Activated CD8-positive, alpha-beta memory T cell treated with anti-CD3 and anti-CD28 coated beads for 4 hours (primary cell): ENCODE data around the gene WBP2NL.

Experiments
- DNase-seq, 2 donors: peaks; one replicate each; pipeline ENCODE4 v3.0.0-alpha.2; 2020; ENCODE audit warnings: low read depth in 2 of 2

WBP2NL gene

DNA sequence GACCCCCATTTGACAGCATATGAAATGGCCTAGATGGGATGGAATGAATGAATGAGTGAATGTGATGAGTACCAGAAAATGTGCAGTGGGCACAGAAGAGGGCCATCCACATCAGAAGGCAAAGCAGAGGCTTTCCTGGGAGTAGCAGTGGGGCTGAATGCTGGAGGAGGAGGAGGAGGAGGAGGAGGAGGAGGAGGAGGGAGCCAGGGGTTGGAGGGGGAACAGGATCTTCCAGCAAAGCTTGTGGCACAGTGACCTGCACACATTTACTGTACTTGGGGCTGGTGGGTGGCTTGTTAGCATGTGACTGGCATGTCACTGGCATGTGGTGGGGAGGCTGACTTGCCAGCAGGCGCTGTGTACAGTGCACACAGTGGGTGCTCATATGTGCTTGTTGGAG lies 19.9 kb upstream of the WBP2NL start:
- no peak for DNase-seq

DNA sequence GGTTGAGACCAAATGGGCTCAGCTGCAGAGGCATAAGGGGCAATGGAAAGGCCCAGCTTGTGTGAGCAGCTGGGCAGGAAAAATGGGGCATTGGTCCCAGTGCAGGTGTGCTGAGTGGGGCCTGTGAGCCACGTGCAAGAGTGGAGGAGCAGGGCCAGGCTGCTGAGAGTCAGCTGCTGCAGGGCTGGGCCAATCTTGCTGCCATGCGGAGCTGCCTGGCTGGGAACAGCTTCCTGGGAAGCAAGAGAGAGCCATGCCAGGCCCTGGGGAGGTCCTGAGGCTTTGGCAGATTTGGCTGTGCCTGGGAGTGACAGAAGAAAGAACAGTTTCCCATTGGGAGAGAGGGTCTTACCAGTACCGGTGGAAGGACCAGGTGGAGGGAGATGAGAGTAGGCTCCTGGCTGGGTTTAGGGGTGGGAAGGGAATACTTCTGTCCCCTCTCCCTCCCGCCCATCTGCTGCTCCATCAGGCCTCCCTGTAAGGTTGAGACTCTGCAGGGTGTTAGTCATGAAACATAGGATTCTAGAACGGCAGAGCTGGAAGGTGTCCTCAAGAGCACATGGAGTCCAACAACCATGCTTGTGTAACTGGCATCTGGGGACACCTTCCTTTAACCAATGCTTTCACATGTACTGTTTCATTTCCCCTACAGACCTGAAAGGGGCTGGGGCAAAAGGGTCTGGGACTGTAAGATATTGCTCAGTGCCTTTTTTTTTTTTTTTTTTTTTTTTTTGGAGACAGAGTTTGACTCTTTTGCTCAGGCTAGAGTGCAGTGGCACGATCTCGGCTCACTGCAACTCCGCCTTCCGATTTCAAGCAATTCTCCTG lies 19.0 kb upstream of the WBP2NL start:
- no peak for DNase-seq

DNA sequence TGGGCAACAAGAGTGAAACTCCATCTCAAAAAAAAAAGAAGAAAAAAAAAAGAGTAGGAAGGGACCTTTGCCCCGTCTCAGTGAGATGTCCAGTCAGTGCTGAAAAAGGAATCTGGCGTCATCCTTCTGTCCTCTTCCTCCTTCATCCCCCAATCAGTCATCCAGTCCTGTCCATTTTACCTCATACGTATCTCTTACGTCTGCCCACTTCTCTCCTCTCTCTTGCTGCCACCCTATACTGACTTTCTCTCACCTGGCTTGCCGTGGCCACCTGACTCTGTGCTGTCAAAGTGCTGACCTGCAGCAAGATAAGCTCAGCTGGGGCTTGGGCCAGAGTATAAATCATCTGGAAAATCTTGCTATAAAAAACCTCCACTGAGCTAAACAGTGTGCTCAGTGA lies 15.7 kb upstream of the WBP2NL start:
- no peak for DNase-seq

DNA sequence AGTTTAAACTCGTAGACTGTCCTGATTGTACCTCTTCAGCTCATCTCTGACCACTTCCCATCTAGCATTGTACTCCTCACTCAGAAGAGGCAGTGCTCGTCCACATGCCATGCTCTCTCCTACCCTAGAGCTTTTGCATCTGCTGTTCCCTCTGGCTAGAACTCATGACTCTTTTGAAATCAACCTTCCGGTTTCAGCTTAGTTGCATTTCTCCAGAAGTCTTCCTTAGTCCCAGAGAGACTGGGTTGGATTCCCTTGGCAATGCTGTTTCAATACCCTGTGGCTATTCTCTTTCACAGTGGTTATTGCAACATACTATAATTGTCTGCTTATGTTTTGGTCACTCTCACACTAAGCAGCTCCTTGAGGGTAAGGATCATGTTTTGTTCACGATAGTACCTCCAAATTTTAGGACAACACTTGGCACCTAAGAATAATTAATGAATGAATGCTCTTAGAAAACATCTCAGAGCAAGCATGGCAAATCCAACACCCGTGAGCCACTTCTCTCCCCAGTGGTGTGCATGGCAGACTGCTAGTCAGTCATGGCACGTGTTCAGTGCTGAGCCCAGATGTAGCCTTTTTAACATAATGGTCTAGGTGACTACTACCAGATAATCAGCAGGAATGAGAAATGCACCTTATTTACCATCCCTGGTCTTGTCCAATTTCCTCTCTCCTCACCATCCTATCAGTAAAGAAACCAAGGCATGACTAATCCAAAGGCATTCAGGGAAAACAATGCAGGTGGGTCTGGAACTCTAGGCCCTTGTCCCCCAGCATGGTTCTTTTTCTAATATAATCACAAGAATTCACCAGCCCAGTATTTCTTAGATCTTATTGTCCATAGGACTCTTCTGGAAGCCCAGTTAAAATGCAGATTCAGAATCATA lies 14.8 kb upstream of the WBP2NL start:
- no peak for DNase-seq

DNA sequence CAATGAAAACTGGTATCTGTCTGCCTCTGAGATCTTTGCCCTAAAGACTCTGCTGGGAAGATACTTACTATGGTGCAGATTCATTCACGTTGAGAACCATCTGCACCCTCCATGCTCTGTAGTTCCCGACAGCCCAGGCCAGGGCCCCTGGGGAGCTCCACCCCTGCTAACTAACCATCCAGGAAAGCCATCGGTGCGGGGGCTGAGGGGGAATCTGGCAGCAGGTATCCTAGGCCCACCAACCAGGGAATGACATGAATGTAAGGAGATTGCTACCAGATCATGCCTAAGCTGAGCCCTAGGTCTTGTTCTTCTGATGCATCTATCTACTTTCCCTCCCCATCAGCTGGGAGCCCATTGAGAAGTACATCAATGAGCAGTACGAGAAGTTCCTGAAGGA lies 11.3 kb upstream of the WBP2NL start:
- no peak for DNase-seq

DNA sequence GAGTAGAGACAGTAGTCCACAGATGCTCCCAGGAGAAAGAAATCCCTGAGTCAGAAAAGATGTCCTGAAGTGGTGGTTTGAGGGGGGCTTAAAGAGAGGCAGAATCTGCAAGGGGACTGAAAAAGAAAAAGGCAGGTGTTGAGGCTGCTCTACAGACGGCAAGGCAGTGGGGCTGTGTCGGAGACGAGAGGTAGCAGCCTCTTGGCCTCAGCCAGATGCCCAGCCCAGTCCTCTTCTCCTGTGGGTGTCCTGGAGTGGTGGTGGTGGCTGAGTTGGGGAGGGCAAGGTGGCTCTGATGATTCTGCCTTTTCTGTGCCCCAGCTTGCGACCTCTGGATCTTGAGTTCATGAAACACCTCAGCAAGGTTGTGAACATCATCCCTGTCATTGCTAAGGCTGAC lies 9.3 kb upstream of the WBP2NL start:
- no peak for DNase-seq

DNA sequence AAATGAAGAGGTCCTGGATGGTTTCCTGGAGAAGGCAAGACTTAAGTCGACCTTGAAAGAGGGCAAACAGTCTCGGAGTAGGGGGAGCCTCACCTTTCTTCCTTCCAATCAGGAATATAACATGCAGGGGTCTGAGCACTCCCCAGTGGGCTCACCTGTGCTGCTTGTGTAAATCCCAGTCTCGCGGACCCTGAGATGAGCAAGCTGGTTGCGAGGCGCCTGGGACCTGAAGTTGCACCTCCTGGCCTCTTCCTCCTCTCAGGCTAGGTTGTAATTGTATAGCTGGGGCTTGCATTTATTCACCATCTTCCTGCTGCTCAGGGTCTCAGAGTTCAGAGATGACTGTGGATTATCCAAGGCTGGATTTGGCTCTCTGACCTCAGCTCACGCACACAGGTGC lies 7.5 kb upstream of the WBP2NL start:
- no peak for DNase-seq

DNA sequence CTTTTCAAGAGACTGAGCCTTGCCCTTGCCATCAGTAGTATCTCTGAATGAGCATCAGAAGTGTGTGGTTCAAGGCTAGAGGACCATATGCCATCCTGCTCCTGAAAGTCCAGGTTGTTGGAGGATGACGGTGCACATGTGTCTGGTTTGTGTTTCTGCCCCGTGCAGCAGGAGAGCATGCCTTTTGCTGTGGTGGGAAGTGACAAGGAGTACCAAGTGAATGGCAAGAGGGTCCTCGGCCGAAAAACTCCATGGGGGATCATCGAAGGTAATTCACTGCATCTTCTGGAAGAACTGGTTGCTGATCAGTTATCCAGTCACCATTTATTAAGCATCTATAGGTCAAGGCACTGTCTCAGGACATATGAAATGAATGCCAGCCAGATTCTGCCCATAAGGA lies 6.1 kb upstream of the WBP2NL start:
- DNase-seq: no peak

DNA sequence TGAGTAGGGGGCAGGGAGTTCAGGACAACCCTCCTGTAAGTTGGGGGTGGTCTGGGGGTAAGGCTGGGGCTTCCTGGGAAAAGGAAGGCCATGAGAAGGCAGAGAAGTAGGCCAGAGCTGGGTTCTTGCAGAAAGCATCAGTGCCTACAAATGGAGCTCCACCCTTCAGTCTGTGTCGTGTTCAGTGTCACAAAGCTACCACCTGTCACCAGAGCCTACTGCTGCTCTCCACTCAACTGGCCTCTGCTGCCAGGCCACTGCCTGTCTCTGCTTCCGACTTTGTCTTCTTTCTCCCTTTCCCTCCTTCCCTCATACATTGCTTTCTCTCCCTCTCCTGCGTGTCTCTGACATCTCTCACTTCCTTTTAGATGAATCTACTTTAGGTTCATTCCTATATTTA lies 3.4 kb upstream of the WBP2NL start:
- DNase-seq: no peak

DNA sequence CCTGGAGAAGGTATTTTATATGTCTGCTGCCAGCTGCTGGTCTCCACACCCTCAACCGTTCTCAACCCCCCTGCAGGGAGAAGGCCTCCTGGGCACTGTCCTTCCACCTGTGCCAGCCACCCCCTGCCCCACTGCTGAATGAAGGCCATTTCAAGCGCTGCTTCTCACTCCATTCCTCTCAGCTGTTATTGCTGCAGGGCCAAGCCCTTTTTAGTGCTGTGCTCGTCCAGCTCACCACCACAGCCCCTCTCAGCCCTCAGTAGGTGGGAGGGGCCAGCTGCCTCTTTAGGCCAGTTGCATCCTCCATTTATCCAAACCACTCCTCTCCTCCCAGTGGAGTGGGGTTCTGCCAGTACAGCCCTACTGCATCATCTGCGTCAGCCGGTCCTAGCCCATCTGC lies 1.8 kb upstream of the WBP2NL start:
- DNase-seq: no peak

DNA sequence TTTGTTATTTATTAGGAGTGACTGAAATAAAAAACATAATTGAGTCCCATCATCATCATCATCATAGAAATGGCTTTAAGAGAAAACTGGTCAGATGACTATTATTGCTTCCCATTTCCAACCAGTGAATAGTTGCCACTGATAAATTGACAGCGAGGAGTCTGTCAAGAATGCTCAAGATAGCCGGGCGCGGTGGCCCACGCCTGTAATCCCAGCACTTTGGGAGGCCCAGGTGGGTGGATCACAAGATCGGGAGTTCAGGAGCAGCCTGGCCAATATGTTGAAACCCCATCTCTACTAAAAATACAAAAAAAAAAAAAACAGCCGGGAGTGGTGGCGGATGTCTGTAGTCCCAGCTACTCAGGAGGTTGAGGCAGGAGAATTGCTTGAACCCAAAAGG lies 1.9 kb downstream of the WBP2NL start:
- DNase-seq: no peak

DNA sequence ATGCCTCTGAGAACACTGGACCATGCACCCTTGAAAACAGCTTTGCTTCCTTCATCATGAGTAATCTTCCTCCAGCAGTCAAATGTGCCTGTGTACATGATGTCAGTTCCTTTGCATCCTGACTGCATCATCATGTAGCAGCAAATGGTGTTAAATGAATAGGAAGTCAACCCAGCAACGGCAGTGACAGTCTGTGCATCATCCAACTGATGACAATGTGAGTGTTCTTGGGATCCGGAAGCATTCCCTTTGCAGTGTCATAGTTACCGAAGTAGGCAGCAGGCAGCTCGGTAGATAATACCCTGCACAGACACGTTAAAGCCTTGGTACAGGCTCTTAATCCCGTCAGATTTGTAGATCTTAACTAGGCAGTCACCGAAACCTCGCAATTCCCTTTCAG lies 2.5 kb downstream of the WBP2NL start:
- DNase-seq: no peak

DNA sequence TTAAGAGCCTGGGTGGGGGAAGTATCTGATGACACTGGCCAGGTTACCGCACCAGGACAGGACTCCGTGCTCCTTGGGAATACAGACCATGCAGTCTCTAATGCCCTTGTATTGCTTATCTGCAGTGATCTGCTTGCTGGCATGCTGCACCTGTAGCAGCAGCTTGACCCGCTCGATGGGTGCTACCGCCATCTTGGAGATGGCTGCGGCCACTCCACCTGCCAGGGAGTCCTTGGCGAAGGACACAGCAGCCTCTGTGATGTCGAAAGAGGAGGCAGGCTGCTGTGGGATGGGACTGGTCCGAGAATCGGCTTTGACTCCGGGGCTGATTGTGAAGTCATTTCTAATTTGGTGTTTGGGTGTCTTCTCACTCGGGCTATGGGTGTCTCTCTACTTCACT lies 3.1 kb downstream of the WBP2NL start:
- no peak for DNase-seq

DNA sequence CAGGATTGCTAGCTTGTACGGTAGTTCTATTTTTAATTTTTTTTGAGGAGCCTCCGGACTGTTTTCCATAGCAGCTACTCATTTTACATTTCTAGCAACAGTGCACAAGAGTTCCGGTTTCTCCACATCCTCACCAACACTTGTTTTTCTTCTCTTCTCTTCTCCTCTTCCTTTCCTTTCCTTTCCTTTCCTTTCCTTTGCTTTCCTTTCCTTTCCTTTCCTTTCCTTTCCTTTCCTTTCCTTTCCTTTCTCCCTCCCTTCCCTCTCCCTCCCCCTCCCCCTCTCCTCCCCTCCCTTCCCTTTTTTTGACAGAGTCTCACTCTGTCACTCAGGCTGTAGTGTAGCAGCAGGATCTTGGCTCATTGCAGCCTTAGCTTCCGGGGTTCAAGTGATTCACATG lies 9.3 kb downstream of the WBP2NL start:
- no peak for DNase-seq

DNA sequence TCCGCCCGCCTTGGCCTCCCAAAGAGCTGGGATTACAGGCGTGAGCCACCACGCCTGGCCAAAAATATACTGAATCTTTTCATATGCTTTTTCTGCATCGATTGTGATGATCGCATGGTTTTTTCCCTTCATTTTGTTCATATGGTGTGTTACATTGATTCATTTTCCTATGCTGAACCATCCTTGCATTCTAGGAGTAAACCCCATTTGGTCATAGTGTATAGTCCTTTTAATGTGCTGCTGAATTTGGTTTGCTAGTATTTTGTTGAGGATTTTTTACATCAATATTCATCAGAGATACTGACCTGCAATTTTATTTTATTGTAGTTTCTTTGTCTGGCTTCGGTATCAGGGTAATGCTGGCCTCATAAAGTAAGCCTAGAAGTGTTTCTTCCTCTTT lies 12.2 kb downstream of the WBP2NL start:
- no peak for DNase-seq

DNA sequence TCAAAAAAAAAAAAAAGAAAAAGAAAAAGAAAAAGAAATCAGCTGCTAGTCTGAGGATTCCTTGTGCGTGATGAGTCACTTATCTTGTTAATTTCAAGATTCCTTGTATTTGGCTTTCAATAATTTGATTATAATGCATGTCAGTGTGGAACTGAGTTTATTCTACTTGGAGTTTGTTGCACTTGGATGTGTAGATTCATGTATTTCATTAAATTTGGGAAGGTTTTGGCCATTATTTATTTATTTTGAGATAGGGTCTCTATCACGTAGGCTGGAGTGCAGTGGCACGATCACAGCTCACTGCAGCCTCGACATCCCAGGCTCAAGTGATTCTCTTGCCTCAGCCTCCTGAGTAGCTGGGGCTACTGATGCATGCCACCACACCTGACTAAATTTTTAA lies 14.8 kb downstream of the WBP2NL start:
- no peak for DNase-seq

DNA sequence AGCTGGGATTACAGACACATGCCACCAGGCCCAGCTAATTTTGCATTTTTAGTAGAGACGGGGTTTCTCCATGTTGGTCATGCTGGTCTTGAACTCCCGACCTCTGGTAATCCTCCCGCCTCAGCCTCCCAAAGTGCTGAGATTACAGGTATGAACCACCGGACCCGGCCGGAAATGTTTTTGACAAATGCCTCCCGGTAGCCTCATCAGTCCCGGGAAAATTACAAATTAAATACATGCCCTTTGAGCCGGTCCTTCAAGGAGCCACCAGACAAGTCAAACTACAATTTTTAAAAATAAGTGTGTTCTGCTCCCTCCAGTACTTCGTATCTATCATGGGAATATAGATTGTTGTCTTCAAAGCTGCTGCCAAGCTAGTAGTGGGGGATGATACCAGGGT lies 17.5 kb downstream of the WBP2NL start:
- no peak for DNase-seq

DNA sequence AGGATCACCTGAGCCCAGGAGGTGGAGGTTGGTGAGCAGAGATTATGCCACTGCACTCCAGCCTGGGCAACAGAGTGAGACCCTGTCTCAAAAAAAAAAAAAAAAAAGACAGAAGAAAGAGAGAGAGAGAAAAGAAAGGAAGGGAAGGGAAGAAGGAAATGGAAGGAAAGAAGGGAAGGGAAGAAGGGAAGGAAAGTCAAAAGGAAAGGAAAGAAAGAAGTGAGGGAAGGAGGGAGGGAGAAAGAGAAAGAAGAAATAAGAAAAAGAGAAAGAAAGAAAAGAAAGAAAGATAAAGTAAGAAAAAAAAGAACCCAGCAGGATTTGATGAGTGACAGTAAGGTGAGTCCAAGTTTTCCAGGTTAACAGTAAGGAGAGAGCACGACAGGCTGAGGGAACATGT lies 19.6 kb downstream of the WBP2NL start:
- no peak for DNase-seq

DNA sequence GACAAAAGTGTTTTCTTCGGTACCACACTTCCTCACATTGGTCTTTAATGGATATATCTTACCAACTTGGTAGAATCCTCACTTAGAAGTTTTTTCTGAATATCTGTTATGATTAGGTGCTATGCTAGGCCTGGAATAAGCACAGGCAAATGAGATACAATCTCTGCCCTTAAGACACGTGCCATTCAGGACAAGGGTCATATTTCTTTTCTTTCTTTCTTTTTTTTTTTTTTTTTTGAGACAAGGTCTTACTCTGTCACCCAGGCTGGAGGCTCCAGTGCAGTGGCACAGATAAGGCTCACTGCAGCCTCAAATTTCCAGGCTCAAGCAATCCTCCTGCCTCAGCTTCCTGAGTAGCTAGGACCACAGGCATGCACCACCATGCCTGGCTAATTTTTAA lies 23.0 kb downstream of the WBP2NL start:
- DNase-seq: no peak

DNA sequence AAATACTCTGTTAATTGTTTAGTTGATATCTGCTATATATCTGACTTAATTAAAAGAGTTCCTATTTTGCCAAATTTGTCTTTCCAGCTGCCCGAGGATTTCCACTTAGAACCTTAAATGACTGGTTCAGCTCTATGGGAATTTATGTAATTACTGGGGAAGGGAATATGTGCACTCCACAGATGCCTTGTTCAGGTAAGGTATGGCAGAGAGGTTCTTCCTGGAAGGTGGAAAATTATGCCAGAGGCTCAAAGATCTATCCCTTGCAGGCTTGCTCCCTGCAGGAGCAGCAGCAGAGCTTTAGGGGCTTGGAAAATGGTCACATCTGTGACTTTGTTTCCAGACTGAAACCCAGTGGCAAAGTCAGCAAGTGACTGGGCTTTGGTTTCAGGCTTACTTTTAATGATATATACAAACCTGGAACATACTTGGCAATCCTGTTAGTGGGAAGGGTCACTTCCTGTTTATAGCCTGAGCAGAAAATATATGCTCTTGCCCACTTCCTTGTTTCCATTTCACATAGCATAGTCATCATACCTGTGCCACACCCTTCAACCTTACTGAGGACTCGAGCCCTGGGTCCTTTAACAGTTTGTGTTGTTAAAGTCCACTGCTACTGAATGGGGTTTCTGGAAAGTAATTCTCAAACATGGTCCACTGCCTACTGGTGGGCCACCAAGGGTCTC lies 23.7 kb downstream of the WBP2NL start:
- no peak for DNase-seq

DNA sequence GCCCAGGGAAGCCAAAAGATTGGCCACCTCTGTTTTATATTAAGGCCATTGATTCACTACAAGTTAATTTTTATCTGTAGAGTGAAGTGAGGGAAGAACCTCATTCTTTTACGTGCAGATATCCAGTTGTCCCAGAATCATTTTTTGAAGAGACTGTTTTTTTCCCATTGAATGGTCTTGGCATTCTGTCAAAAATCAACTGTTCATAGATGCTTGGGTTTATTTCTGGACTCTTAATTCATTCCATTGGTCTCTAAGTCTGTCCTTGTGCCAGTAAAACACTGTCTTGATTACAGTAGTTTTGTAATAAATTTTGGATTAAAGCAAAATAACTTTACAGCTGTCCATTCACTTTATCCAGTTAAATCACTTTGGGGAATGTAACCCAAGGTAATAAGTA lies 26.8 kb downstream of the WBP2NL start:
- DNase-seq: no peak

DNA sequence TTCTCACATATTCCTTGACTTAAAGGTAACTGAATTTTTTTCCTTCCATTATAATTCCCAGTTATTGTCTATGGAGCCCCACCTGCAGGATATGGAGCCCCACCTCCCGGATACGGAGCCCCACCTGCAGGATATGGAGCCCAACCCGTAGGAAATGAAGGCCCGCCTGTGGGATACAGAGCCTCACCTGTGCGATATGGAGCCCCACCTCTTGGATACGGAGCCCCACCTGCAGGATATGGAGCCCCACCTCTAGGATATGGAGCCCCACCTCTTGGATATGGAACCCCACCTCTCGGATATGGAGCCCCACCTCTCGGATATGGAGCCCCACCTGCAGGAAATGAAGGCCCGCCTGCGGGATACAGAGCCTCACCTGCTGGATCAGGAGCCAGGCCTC lies 28.1 kb downstream of the WBP2NL start:
- no peak for DNase-seq
